T-helper 1 cell (primary cell): Measurements from ENCODE around the gene TRIM2.

Experiments
- DNase-seq, 5 donors: peaks; one replicate each; pipeline ENCODE4 v3.0.0-alpha.2; 2012 to 2020

The TRIM2 gene

DNA sequence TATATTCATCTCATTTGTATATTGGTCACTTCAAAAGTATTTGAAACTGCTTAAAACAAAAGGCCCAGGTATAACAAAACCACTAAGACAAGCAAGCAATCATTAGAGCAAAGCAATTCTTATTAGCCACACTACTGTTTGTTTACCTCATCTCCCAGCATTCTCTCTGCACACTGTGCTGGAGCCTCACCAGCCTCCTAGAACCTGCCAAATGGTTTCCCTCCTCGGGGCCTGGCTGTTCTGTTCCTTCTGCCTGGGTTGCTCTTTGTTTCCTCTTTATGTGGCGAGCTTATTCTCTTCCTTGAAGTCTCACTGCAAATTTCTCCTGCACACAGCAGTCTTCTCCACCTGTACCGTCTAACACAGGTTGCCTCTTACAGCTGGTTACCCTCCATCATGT, 72.7 kb downstream of the TRIM2 start:
- no peak for DNase-seq

DNA sequence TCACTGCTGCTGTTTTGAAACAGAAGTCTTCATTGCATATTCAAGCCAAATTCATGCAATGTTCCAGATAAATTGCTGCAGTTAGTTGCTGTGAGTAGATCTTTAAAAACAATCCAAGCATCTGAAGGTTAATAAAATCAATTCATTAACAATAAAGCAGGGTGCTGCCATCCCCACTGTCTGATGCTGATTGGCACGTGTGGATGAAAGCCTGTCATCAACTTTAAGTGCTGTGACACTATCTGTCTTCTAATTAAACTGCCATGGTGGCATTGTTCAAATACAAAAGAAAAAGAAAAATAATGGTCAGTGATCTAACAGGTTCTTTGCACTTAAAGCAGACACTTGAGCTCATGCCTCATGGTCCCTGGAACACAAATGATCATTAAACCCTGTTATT, 77.2 kb downstream of the TRIM2 start:
- no peak for DNase-seq

DNA sequence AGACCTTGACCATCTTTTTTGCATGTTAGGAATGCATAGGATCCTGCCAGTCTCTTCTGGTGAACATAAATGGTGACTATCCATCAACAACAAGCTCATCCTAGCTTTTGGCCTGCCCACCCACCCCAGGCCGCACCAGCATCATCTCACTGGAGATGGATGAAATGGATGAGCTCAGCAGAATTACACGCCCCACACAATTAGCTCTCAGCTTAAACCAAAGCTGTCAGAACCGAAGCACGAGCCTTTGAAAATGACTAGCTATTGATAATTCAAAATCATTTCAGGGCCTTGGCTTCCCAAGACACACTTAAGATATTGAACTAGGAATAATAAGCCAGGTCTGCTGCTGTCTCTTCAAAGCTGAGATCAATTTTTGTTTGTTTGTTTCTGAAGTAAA, 77.8 kb downstream of the TRIM2 start:
- DNase-seq, result no peak

DNA sequence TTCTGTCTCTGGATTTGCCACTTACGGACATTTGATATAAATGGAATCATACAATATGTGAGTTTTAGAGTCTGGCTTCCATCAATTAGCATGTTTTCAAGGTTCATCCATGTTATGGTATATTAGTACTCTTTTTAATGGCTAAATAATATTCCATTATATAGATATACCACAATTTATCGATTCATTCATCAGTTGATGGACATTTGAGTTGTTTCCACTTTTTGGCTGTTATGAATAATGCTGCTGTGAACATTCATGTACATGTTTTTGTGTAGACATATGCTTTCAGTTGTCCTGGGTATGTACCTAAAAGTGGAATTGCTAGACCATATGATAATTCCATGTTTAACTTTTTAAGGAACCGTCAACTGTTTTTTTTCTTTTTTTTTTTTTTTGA, 79.0 kb downstream of the TRIM2 start:
- no peak for DNase-seq

DNA sequence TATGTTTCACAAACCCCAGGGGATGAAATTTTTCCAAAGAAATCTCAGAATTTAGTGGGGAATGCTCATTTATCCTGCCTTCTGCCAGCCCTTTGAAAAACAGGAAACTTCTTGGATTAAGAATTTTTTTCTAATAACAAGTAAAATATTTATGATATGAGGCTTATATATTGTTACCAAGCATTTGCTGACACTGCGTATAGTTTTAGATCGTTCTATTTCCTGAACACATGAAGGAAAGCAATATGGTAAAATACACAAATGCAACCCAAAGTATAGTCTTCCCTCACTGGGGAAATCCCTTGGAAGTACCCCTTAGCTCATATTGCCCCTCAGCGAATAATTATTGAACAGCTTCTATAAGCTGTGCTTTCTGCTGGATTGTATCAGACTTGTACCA, 85.9 kb downstream of the TRIM2 start:
- DNase-seq, result no peak

DNA sequence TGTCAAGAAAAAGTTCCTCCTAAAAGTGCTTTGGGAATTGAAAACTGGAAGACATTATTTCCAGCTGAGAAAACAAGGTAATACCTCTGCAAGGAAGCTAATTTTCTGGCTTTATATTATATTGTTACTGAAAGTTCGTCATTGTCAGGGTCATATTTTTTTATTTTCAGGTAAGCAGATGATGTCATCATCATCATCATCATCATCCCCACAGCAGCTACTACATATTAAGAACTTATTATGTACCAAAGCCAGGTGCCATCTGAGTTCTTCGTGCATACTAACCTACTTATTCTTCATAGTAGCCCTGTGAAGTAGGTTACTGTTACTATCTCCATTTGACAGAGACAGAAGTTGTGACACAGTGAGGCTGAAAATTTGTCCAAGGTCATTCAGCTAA, 87.3 kb downstream of the TRIM2 start:
- DNase-seq, result no peak

DNA sequence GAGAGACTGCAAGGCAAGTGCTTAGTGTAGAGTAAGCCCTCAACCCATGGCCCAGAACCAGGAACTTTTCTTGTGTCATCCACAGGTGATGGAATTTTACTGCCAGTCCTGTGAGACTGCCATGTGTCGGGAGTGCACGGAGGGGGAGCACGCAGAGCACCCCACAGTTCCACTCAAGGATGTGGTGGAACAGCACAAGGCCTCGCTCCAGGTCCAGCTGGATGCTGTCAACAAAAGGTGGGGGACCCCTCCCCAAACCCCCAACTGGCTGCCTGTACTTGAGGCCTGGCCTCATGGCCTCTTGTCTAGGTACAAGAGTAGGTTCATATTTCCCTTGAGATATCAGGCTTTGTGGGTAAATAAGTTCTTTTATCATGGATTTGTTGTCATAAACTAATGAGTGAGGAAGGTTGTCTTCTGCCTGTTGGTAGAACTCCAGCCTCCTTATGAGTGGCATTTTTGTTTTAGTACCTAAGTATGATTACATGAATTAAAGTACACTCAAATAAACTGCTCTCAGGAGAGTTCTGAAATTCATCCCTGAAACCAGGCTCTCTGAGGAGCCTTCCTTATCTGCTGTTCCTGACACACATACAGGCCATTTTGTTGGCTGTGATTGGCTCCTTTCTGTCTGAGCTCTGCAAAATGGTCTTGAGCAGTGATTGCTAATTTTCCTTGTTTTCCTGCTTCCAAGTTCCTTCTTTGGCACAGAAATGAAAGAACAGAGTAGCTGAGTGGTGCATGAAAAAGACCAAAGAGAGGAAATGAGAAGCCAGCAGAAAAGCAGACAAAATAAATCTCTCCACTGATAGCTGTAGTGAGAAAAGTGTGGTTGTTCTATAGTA, 88.9 kb downstream of the TRIM2 start:
- no peak for DNase-seq

DNA sequence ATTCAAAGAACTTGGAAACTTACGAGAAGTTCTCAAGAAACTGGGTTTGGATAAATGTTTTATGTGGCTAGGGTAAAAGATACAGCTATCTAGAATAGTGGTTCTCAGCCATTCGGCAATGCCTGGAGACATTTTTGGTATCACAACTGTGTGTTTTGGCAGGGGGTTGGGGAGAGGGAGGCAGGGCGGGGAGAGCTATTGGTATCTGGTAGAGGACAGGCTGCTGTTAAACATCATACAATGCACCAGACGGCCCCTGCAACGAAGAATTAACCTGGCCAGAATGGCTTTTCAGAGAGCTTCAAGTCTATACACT, 89.5 kb downstream of the TRIM2 start:
- no peak for DNase-seq

DNA sequence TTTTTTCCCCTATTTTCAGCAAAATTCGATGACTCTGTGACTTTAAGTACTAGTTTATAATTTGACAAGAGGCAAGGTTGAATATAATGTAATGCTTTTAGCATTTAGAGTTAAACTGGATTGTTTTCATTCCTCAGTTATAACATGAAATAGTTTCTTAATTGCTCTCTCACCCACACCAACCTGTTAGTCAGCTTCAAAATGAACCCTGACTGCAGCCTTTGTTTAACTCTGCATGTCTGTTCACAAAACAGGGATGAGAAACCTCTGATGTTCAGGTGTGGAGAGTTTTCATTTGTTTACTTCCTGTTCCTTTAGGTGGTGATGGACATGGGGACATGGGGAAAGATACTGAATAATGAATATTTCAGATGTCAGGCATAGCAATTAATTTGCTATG, 90.4 kb downstream of the TRIM2 start:
- DNase-seq, result no peak

DNA sequence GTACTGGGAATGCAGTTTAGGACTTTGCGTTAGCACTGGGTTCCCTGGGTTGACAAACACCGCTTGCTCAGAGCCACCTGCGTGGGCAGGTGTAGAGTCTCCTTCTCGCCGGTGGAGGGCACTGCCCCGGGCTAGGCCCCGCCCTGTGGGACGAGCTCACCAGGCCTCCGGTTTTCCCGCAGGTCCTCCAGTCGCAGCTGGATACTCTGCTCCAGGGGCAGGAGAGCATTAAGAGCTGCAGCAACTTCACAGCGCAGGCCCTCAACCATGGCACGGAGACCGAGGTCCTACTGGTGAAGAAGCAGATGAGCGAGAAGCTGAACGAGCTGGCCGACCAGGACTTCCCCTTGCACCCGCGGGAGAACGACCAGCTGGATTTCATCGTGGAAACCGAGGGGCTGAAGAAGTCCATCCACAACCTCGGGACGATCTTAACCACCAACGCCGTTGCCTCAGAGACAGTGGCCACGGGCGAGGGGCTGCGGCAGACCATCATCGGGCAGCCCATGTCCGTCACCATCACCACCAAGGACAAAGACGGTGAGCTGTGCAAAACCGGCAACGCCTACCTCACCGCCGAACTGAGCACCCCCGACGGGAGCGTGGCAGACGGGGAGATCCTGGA, 91.0 kb downstream of the TRIM2 start:
- no peak for DNase-seq

DNA sequence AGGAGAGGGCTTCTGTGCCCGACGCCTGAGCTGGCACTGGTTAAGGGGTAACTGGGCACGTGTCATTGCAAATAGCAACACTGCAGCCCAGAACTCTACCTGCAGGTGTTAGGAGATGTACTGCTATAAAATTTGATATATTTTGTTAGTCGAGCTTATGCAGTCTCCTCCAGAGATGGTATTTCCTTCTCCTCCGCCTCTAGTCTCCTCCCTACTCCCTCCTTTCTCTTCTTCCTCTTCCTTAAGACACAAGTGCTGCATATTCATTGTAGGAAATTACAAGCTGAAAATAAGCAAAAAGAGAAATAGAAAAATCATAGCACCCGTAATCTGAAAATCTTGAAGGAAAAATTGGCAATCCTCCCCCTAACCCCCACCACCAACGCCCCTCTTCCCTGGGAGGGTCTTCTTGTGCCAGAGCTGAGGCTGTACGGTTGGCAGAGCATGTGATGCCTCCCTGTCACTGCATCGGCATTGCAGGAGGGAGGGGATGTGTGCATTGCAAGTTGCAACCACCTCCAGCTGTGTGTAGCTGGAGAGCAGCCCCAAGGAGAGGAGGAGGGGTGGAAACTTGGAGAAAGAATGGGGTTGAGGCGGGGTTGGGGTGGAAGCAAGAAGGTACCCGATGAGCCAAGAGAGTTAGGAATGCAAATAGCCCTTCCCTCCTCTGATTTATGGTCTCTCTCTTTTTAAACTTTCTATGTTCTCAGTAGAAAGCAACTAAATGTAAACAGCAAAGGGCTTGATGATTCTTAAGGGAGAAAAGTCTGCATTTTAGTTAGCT, 92.0 kb downstream of the TRIM2 start:
- DNase-seq, result no peak

DNA sequence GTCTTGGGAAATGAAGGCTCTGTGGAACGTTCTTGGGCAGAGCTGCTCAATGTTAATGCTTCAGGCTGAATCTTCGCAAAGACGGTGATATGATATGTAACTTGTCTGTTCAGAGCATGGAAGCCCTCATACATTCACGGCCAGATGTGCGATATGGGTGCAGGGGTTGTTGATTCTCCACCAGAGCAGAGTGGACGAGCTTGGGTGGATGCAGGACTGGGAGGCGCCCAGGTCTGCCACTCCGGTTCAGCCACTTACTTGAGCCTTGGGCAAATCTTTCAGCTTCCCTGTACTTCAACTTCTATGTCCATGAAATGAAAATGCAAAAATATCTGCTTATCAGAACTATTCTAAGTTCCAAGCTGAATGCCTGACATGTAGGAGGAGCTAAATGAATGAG, 92.9 kb downstream of the TRIM2 start:
- no peak for DNase-seq

DNA sequence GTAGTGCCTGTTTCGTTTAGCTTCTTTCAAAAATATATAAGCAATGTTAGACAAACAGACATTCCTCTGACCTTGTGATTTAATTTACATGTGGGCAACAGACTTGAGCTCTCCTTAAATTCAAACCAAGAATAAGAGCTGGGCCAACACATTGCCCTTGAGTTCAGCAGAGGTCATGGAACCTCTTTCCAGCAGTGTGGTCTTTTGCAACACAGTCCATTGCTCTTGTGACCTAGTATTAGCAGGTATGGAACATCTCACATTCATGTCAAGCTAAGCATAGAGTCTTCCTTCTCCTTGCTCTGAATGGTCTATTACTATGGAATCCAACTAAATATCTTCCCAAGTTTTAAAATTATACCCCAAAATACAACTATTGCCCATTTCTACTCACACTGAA, 106.5 kb downstream of the TRIM2 start:
- no peak for DNase-seq

DNA sequence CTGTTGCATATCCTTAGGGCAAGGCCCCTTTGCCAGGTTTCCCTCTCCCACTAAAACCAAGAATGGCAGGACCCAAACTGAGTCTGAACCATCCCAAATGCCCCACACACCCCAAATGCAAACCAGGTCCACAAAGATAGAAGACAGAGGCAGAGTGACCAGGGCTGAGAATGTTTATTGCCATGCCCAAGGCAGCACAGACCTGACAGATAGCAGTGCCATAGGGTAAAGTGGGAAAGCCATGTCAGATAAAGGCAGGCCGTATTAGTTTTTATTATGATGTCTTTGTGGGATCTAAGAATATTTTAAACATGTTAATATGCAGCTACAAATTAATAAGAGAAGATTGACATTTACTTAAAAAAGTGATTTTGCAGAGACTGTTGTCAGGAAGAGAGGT, 110.7 kb downstream of the TRIM2 start:
- DNase-seq, result no peak

DNA sequence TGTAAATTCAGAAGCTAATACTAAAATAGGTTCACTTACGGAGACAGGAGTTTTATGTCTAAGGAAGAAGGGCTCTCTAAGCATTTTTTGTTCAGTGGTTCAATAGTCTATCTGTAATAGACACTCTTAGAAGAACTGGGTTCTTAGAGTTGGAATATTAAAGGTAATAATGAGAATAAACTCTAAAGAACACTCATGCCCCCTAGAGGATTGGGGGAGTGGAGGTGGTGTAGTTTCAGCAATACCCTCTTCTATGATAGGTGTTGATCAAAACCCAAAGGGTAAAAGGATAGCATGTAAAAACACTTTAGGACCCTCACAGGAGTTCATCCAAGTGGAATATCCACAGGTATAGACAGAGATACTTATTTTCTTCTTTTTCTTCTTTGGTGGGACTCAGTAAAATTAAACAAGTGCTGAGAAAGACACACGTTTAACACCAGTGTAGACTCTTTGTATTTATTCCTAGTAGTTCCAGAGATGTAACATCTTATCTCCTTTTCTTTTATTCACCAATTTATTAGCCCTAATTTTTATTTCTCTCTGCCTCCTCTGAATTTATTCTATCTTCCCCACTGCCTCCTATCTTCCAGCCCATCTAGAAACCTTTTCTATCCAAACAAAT, 114.6 kb downstream of the TRIM2 start:
- DNase-seq, result peak in 2 of 5 donors; percentile 11 to 12

DNA sequence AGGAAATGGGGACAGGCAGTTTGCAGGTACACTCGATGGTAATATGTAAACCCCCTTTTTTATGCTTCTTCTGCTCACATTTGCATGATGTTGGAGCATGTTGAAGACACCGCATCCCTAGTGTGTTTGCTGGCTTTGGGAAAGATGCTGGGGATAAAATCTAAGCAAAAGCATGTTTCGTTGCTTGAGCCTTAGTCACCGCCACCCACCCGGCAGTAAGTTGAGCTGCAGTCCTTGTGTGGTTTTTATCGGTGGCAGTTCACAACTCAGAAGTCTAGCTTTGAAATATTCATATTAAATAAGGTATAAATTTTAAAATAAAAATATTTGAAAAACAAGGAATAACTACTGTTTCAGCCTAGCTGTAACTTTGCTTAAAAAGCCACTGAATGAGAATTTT, 118.5 kb downstream of the TRIM2 start:
- DNase-seq, result no peak

DNA sequence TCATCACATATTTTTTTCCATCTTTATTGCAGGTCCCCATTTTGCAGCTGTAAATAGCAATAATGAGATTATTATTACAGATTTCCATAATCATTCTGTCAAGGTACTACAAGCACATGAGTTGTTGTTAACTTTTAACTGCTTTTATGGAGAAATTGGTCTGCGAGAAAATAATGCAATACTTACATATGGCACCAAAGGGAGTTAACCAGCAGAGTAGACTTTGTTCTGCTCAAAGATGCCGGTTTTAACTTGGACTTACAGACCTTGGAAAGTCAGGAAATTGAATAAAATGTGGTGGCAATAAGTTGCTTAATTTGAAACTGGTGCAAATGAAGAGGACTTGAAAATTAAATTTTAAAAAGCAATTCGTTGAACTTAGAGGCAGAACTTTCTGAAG, 119.8 kb downstream of the TRIM2 start:
- no peak for DNase-seq

DNA sequence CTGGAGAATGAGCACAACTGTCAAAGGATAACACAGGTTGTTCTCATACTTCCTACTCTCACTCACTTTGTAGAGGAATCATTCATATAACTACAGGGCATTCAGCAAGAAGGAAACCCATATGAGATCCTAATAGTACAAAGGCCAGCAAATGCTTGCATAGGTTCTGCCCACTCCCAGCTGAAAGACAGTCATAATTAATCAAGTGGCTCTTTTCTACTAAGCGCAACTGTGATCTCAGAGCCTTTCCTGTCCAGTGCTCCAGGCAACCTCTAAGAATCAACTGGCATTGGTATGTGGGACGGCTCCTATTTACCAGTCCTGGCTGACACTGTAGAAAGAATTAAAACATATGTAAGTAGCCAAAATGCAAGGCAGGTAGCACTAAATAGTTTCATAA, 121.3 kb downstream of the TRIM2 start:
- no peak for DNase-seq

DNA sequence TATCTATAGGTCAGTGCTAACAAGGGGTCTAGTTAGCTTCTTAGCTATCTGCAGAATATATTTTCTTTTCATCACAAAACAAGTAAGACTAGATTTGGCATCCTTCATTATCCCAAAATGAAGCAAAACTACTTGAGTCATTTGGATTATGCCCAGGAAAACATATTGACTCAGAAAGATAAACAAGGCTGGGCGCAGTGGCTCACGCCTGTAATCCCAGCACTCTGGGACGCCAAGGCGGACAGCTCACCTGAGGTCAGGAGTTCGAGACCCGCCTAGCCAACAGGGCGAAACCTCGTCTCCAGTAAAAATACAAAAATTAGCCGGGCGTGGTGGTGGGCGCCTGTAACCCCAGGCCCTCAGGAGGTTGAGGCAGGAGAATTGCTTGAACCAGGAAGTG, 122.3 kb downstream of the TRIM2 start:
- no peak for DNase-seq

DNA sequence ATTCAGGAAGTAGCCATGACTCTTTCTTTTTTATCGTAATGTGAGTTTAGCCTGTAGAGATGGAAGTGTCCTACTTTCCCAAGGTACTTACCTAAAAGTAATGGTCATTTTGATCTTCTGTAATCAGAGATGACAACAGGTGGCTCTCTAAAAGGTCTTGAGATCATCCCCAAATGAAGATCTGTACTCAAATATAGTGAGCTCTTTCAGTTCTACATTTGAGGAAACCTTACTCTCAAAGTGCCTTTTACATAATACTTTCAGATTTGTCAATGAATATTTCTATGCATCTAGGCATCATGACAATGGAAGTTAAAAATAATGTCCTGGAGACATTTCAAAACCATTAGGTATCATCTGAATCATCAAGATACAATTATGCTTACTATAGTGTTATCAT, 123.0 kb downstream of the TRIM2 start:
- no peak for DNase-seq

DNA sequence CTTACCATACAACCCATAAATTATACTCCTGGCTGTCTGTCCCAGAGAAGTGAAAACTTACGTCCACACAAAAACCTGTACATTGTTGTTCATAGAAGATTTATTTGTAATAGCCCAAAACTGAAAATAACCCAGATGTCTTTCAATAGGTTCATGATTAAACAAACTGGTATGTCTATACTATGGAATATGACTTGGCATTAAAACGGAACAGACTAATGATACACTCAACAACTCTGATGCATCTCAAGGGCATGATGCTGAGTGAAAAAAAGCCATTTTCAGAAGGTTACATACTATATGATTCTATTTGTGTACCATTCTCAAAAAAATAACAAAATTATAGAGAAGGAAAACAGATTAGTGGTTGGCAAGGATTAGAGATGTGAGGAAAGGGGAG, 128.7 kb downstream of the TRIM2 start:
- no peak for DNase-seq

DNA sequence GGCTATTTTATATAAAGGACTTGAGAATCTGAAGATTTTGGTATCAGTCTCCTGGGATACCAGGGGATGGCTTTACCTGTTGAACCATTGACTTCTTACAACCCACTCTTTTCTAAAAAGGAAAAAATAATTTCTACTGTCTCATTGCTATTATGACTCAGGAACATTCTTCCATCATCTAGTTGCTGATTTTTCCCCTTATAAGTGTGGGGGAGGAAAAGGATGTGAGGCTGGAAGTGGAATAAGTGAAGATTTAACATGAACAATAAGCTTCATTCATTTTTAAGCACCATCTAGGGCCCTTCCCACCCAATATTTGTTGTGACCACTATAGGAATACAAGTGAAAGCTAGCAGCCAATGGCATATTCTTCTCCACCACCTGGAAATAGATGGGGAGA, 129.6 kb downstream of the TRIM2 start:
- no peak for DNase-seq

DNA sequence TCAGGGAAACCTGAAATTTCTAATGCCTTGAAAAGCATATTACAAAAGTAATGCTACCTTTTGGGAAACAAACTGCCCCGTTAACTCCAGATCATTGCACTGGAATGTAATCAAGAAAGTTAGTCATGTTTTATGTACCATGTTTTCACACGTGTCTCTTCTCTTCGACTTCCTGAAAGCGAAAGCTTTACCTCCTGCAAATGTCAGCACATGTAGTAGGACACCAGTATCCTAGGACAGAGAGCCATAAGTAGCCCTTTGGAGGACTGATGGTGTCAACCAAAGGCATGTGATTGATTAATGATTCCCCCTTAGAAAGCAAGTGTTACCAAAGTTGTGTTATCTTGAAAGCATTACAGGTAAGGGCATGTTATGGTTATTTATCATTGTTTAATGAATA, 131.4 kb downstream of the TRIM2 start:
- no peak for DNase-seq

DNA sequence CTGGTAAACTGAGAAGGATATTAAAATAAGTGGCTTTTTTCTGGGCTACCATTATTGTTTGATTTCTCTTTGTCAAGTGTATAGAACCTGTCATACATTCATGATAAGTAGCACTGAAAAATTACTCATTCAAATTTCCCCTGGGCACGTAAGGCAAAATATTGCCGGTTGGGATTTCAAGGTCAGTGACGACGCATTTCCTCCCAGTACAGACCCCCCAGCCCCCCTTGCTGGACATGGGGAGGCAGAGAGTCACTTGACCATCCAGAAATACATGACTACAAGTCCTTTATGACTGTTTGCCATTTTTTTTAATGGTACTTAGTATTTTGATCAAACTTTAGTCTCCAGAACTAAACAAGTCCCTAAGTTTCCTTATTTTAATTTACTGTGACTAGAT, 133.4 kb downstream of the TRIM2 start:
- DNase-seq, result no peak
